Mononuclear cell (primary cell): ENCODE data around the gene KCNQ1. TPM values are rescaled to one million over a fixed set of nuclear protein-coding genes. Genes with fewer than 3 reads are reported as not detected.
A peak's percentile ranks its signal among the peaks of the same experiment; 100 is the strongest.

ENCODE experiments used
- H3K27me3 ChIP-seq: 2 replicates; pipeline ENCODE4 v1.6.0; 2011; ENCODE audit warnings: low read length, control low read depth; ENCODE audit not compliant: insufficient read depth
- H3K4me1 ChIP-seq: 2 replicates; pipeline ENCODE4 v1.5.1; 2011; ENCODE audit warnings: mild to moderate bottlenecking, low read length, control low read depth; ENCODE audit not compliant: insufficient read depth
- H3K4me3 ChIP-seq: 2 replicates; pipeline ENCODE4 v1.5.1; 2011; ENCODE audit warnings: mild to moderate bottlenecking, low read length, moderate library complexity
- H3K9me3 ChIP-seq: 2 replicates; pipeline ENCODE4 v1.5.1; 2011; ENCODE audit warnings: low read depth, mild to moderate bottlenecking, control low read depth, low read length
- total RNA-seq: library from RNA; depleted of rRNA; stranded (reverse); fragments of >200 nt; gene quantifications from one replicate; pipeline ENCODE4 v1.2.3, GENCODE V29; 2012

Gene KCNQ1
- total RNA-seq, 1 donor, result 12.7 TPM

GRCh38 chr11:2781408-2782274, 336.8 kb downstream of the KCNQ1 start:
- Histone ChIP-seq H3K4me1 (peaks cover 3% of the 10 kb centered on the region), H3K4me3 (no peak overlapping the region), H3K9me3 (no peaks in the 10 kb centered on the region), H3K27me3 (no peaks in the 10 kb centered on the region)

GRCh38 chr11:2782769-2783168, 338.0 kb downstream of the KCNQ1 start:
- Histone ChIP-seq H3K4me3 (no peak overlapping the region), H3K27me3 (no peaks in the 10 kb centered on the region), H3K9me3 (no peaks in the 10 kb centered on the region), H3K4me1 (peaks cover 3% of the 10 kb centered on the region)

DNA sequence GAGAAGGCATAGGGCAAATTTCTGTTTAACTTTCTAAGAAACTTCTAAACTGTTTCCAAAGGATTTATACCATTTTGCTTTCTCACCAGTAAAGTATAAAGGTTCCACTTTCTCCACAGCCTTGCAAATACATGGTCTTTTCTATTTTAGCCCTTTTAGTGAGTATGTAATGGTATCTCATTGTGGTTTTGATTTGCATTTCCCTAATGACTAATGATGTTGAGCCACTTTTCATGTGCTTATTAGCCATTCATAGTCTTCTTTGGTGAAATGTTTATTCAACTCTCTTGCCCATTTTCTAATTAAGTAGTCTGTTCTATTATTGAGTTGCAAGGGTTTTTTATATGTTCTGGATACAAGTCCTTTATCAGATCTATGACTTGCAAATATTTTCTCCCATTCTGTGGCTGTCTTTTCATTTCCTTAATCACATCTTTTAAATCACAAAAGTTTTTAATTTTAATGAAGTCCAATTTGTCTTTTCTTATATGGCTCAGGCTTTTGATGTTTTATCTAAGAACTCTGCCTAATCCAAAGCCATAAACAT, 338.8 kb downstream of the KCNQ1 start:
- H3K4me3 ChIP-seq, result no peak overlapping the region
- no peaks in the 10 kb centered on the region for H3K27me3 ChIP-seq
- H3K4me1 ChIP-seq, result peaks cover 3% of the 10 kb centered on the region
- H3K9me3 ChIP-seq, result no peaks in the 10 kb centered on the region

DNA sequence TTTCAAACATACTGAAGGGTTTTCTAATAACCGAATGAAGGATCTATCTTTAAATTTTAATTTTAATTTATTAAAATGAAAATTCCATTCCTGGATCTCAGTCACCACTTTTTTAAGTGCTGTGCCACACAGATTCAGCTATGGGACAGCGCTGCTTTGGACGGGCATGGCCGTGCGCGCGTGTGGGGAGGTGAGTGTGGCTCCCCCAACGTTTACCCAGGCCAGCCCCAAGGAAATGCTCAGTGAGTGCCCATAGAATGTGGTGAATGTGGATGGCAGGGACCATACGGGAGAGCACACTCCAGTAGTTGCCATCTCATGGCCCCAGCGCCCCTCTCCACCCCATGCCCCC, 343.0 kb downstream of the KCNQ1 start:
- peaks cover 2% of the 10 kb centered on the region for H3K27me3 ChIP-seq
- H3K9me3 ChIP-seq, result no peaks in the 10 kb centered on the region
- peaks cover 3% of the 10 kb centered on the region for H3K4me1 ChIP-seq
- H3K4me3 ChIP-seq, result no peak overlapping the region

GRCh38 chr11:2788168-2789071, 343.6 kb downstream of the KCNQ1 start:
- Histone ChIP-seq H3K4me3 (no peak overlapping the region), H3K27me3 (peaks cover 2% of the 10 kb centered on the region), H3K4me1 (peaks cover 3% of the 10 kb centered on the region), H3K9me3 (no peaks in the 10 kb centered on the region)

- H3K9me3 ChIP-seq, result no peaks in the 10 kb centered on the region
These were observed 344.5 kb downstream of the KCNQ1 start for GRCh38 chr11:2789331-2789730.

GRCh38 chr11:2789791-2790567, 345.2 kb downstream of the KCNQ1 start:
- Histone ChIP-seq H3K4me1 (peaks cover 3% of the 10 kb centered on the region), H3K9me3 (no peaks in the 10 kb centered on the region), H3K4me3 (no peak overlapping the region), H3K27me3 (peaks cover 2% of the 10 kb centered on the region)

More at GRCh38 chr11:2789331-2789730, 344.5 kb downstream of the KCNQ1 start:
- Histone ChIP-seq H3K27me3 (peaks cover 2% of the 10 kb centered on the region), H3K4me3 (no peak overlapping the region), H3K4me1 (peaks cover 3% of the 10 kb centered on the region)

GRCh38 chr11:2790568-2790921, 345.7 kb downstream of the KCNQ1 start:
- Histone ChIP-seq H3K27me3 (peaks cover 2% of the 10 kb centered on the region), H3K4me3 (no peak overlapping the region), H3K9me3 (no peaks in the 10 kb centered on the region), H3K4me1 (peaks cover 3% of the 10 kb centered on the region)

GRCh38 chr11:2791139-2791520, 346.3 kb downstream of the KCNQ1 start:
- Histone ChIP-seq H3K4me3 (no peak overlapping the region), H3K4me1 (peaks cover 3% of the 10 kb centered on the region), H3K27me3 (peaks cover 2% of the 10 kb centered on the region), H3K9me3 (no peaks in the 10 kb centered on the region)

DNA sequence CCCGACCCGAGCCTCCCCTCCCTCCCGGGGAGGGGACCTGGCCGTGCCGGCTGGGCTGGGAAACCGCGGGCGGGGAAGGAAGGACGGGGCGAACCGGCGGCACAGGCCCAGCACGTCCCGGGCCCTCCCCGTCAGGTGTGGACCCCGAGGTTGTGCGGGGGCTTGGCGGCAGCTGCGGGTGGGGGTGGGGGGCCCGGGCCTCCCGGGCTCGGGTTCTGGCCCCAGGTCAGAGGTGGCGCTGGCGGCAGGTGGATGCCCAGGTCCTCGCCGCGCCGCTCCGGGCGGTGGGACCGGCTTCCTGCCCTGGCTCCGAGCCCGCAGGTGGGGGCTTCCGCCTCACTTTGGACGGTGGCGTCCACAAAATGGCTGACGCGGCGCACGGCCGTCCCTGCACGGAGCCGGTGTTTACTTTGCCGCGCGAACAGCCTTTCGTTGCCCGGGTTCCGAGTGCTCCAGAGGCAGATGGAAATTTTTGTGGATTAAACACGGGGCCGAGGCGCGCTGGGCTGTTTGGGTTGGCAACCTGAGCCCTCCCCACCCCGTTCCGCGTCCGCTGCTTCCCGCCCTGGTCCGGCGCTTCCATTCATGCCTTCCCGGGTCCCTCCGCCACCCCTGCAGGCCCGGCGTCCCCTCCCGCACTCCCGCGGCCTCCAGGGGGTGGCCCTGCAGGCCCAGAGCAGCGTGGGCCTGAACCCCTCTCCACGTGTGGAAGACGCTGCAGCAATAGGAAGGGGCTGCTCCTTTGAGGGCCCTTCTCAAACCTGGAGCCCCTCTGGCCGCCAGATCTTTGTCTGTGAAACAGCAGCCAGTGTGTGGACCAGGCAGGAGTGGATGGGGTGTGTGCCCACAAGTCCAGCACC, 346.9 kb downstream of the KCNQ1 start:
- H3K9me3 ChIP-seq, result no peaks in the 10 kb centered on the region
- peaks cover 3% of the 10 kb centered on the region for H3K4me1 ChIP-seq
- H3K27me3 ChIP-seq, result peaks cover 2% of the 10 kb centered on the region
- H3K4me3 ChIP-seq, result peak overlapping the region; percentile 16

GRCh38 chr11:2792381-2793250, 347.8 kb downstream of the KCNQ1 start:
- no peaks in the 10 kb centered on the region for H3K9me3 ChIP-seq
- H3K4me1 ChIP-seq, result peaks cover 3% of the 10 kb centered on the region
- peaks cover 2% of the 10 kb centered on the region for H3K27me3 ChIP-seq
- H3K4me3 ChIP-seq, result no peak overlapping the region

- H3K27me3 ChIP-seq, result peaks cover 2% of the 10 kb centered on the region
- H3K4me3 ChIP-seq, result no peak overlapping the region
- peaks cover 3% of the 10 kb centered on the region for H3K4me1 ChIP-seq
- no peaks in the 10 kb centered on the region for H3K9me3 ChIP-seq
These were observed 348.9 kb downstream of the KCNQ1 start for GRCh38 chr11:2793701-2794045.
